ENCODE data around the gene BPTF. TPM values are rescaled to one million over a fixed set of nuclear protein-coding genes. Genes with fewer than 3 reads are reported as not detected.
A peak's percentile ranks its signal among the peaks of the same experiment; 100 is the strongest.
"Not testable (repeated sequence)": the region's sequence is repeated elsewhere in the genome, so short reads cannot be mapped to it uniquely, and the experiment has no call there.

Gene BPTF
- total RNA-seq, 1 donor from 2014 or later = 129 TPM

GRCh38 chr17:68015081-68015723 lies 189.9 kb downstream of the BPTF start:
- Histone ChIP-seq H3K4me2 (no peak overlapping the region), H2AFZ (replicated peaks) (no peak overlapping the region), H3K9me3 (ENCODE audit: low read depth) (no peaks in the 10 kb centered on the region), H3K36me3 (no peaks in the 10 kb centered on the region), H3K4me1 (no peaks in the 10 kb centered on the region), H3K9ac (no peak overlapping the region), H4K20me1 (ENCODE audit: low read depth) (no peaks in the 10 kb centered on the region), H3K27ac (no peak overlapping the region), H3K4me3 (no peak overlapping the region), H3K27me3 (no peaks in the 10 kb centered on the region), H3K79me2 (ENCODE audit: low read depth) (no peaks in the 10 kb centered on the region), H3F3A (ENCODE audit: low read depth) (peaks cover 2% of the 10 kb centered on the region)
- Mint-ChIP-seq H3K36me3 (peaks cover 4% of the 10 kb centered on the region), H3K4me1 (peaks cover 12% of the 10 kb centered on the region), H3K4me3 (no peak overlapping the region), H3K9me3 (peaks cover 7% of the 10 kb centered on the region), H3K27me3 (ENCODE audit: insufficient read depth, low read depth) (peaks cover 11% of the 10 kb centered on the region), H3K27ac (no peak overlapping the region)
- TF ChIP-seq EZH2phosphoT487 (IDR thresholded peaks at IDR 0.05) (no peak), EZH2 (IDR thresholded peaks at IDR 0.05) (no peak), CTCF (IDR thresholded peaks at IDR 0.05) (no peak)
- DNase-seq (ENCODE audit: low spot score) = no peak

- H3K9ac ChIP-seq = no peak overlapping the region
- Mint-ChIP-seq H3K4me3 (no peak overlapping the region), H3K27me3 (ENCODE audit: insufficient read depth, low read depth) (peaks cover 17% of the 10 kb centered on the region), H3K27ac (no peak overlapping the region), H3K4me1 (peaks cover 20% of the 10 kb centered on the region), H3K36me3 (peaks cover 4% of the 10 kb centered on the region), H3K9me3 (peaks cover 10% of the 10 kb centered on the region)
- H3K27me3 ChIP-seq = no peaks in the 10 kb centered on the region
- no peaks in the 10 kb centered on the region for H4K20me1 ChIP-seq (ENCODE audit: low read depth)
- no peak overlapping the region for H3K4me2 ChIP-seq
- DNase-seq (ENCODE audit: low spot score) = no peak
- H2AFZ ChIP-seq (replicated peaks) = no peak overlapping the region
- no peaks in the 10 kb centered on the region for H3K36me3 ChIP-seq
- H3K79me2 ChIP-seq (ENCODE audit: low read depth) = no peaks in the 10 kb centered on the region
- no peaks in the 10 kb centered on the region for H3K9me3 ChIP-seq (ENCODE audit: low read depth)
- H3K27ac ChIP-seq = no peak overlapping the region
- no peaks in the 10 kb centered on the region for H3K4me1 ChIP-seq
- peaks cover 12% of the 10 kb centered on the region for H3F3A ChIP-seq (ENCODE audit: low read depth)
- no peak for TF ChIP-seq EZH2phosphoT487 (IDR thresholded peaks at IDR 0.05)
- TF ChIP-seq EZH2 (IDR thresholded peaks at IDR 0.05) = no peak
- TF ChIP-seq CTCF (IDR thresholded peaks at IDR 0.05) = no peak
- H3K4me3 ChIP-seq = no peak overlapping the region
Observed at GRCh38 chr17:68016838-68017237, 191.5 kb downstream of the BPTF start.

GRCh38 chr17:68018493-68018892 lies 193.2 kb downstream of the BPTF start:
- not testable (repeated sequence) for H3K79me2 ChIP-seq (ENCODE audit: low read depth); H3K4me2 ChIP-seq; H3K36me3 Mint-ChIP-seq; H3K4me3 Mint-ChIP-seq; DNase-seq (ENCODE audit: low spot score); H3K27me3 ChIP-seq; H3K9me3 ChIP-seq (ENCODE audit: low read depth); H4K20me1 ChIP-seq (ENCODE audit: low read depth); H2AFZ ChIP-seq (replicated peaks); H3K4me1 ChIP-seq; H3K27ac Mint-ChIP-seq; H3K27ac ChIP-seq; H3K9ac ChIP-seq; H3K4me3 ChIP-seq; H3K9me3 Mint-ChIP-seq; H3K36me3 ChIP-seq
- H3F3A ChIP-seq (ENCODE audit: low read depth) = peaks cover 12% of the 10 kb centered on the region
- Mint-ChIP-seq H3K27me3 (ENCODE audit: insufficient read depth, low read depth) (peaks cover 17% of the 10 kb centered on the region), H3K4me1 (peaks cover 23% of the 10 kb centered on the region)

DNA sequence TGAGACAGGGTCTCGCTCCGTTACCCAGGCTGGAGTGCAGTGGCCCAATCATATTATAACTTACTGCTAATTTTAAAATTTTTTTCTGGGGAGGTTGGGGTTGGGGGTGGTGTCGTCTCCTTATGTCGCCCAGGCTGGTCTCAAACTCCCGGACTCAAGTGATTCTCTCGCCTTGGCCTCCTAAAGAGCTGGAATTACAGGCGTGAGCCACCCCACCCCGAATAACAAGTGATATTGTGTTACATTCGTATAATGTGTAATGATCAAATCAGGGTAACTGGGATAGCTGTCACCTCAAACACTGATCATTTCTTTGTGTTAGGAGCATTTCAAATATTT lies 194.0 kb downstream of the BPTF start:
- Histone ChIP-seq H3K36me3 (no peaks in the 10 kb centered on the region), H3K27ac (no peak overlapping the region), H2AFZ (replicated peaks) (no peak overlapping the region), H3K9me3 (ENCODE audit: low read depth) (no peaks in the 10 kb centered on the region), H3K79me2 (ENCODE audit: low read depth) (no peaks in the 10 kb centered on the region), H3K4me3 (peak overlapping the region; percentile 21), H4K20me1 (ENCODE audit: low read depth) (no peaks in the 10 kb centered on the region), H3K27me3 (no peaks in the 10 kb centered on the region), H3K9ac (no peak overlapping the region), H3K4me1 (no peaks in the 10 kb centered on the region), H3K4me2 (peak overlapping the region; percentile 16), H3F3A (ENCODE audit: low read depth) (peaks cover 12% of the 10 kb centered on the region)
- no peak for DNase-seq (ENCODE audit: low spot score)
- Mint-ChIP-seq H3K4me3 (peak overlapping the region; percentile 86), H3K27me3 (ENCODE audit: insufficient read depth, low read depth) (peaks cover 17% of the 10 kb centered on the region), H3K9me3 (peaks cover 10% of the 10 kb centered on the region), H3K27ac (no peak overlapping the region), H3K36me3 (peaks cover 4% of the 10 kb centered on the region), H3K4me1 (peaks cover 23% of the 10 kb centered on the region)
- TF ChIP-seq CTCF (IDR thresholded peaks at IDR 0.05) (no peak), EZH2phosphoT487 (IDR thresholded peaks at IDR 0.05) (no peak), EZH2 (IDR thresholded peaks at IDR 0.05) (no peak)
